HG02970 (cell line): ENCODE results near the gene UVRAG.

Experiments used
- ATAC-seq: cut with Tn5 transposase; IDR thresholded peaks from one replicate; pipeline ENCODE4 v1.9.1; 2021; ENCODE audit warnings: mild to moderate bottlenecking, moderate library complexity, moderate number of reproducible peaks; ENCODE audit not compliant: unreplicated experiment, low FRiP score

The UVRAG gene

DNA sequence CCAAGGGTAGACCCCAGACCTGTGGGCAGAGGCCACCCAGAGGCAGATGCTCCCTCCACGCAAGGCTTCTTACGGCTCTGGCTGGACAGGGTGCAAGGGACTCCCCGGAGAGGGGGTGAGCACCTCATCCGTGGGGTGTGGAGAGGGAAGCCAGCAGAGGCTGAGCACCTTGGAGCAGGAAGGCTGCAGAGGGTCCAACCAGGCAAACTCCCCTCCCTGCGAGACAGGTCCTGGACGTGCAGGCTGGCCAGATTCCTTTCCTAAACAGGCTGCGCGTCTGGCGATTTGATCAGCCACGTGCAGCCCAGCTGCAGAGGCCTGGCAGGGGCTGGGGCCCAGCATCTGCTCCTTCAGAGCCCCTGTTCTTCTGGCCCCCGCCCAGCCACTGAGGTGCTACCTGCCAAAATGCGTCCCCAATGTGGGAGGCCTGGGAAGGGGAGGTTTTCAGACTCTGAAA lies 342.0 kb downstream of the UVRAG start:
- ATAC-seq, result no peak

DNA sequence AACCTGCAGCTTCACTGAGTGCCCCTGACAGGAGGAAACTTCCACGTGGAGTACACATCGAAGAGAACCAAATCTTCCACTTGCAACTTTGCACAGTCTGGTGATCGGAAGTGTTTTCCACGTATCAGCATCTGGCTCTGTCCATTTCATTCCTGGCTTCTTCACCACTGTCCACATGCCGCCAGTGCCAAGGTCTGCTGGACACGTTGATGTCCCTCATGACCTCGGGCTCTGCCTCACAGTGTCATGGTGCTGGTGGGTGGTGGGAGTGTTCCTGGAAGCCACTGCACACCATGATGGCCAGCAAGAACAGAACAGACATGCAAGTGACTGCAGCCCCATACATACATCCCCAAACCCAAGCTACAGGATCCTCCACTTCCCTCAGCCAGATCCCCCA lies 342.9 kb downstream of the UVRAG start:
- ATAC-seq, result no peak

DNA sequence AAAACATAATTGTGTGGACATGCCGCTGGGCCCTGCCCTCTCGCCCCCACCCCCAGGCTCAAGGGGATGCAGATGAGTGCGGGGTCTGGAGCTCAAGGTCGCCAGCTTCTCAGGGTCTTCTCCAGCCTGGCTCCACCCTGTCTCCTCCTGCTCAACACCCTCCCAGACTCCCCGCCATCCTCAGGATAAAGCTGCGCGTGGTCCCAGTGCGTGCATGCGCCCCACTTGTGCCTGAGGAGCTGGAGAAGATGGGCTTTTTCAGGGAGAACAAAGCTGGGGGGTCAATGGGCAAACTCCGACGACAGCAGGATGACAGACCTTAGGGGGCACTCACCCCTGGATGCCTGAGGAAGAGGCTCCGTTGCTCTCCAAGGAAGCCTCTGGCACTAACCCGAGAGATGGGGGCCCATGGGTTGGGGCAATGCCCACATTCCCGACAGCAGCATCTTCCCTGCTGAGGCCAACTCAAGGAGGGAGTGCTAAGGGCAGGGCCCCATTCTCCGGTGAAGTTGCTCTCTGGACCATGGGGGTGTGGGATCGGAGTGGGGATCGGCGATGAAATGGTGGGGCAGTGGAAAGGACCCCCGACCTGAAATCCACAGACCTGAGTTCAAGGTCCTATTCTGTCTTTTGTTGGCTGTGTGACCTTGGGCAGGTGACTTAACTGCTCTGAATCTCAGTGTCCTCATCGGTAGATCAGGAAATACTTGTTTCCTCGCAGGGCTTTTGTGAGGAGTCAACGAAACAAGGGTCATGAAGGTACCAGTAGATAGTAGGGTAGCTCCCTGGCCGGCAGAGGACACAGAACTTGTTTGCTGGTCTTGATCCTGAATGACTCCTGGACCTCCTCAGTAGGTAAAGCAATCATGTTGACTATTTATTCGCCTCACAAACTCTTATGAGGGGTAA lies 343.6 kb downstream of the UVRAG start:
- ATAC-seq, result no peak

DNA sequence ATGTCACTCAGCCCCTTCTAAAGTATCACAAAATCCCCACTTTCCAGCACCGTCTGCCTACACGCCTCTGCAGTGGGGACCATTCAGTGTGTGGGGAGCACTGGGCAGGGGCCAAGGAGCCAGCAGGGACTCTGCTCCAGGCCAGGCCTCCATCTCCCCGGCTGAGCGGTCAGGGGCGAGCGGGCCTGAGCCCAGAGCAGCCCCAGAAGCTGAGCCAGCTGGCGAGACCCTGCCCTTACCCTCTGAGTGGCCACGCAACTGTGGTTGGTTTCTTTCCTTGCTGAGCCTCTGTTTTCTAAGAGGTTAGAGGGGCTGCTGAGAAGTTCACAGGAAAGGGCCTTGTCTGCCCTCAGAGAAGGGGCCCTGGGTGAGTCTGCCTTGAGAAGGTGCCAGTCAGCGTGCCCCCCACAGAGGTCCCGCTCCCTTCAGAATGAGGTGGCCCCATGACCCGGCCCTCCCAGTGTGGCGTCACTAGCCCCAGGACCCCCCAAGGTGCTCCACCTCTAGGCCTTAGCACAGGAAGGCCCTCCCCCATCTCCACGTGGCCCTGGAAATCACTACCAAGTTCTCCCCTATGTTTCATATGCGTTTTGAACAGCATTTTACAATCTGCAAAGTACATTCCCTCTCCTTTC lies 344.4 kb downstream of the UVRAG start:
- no peak for ATAC-seq

DNA sequence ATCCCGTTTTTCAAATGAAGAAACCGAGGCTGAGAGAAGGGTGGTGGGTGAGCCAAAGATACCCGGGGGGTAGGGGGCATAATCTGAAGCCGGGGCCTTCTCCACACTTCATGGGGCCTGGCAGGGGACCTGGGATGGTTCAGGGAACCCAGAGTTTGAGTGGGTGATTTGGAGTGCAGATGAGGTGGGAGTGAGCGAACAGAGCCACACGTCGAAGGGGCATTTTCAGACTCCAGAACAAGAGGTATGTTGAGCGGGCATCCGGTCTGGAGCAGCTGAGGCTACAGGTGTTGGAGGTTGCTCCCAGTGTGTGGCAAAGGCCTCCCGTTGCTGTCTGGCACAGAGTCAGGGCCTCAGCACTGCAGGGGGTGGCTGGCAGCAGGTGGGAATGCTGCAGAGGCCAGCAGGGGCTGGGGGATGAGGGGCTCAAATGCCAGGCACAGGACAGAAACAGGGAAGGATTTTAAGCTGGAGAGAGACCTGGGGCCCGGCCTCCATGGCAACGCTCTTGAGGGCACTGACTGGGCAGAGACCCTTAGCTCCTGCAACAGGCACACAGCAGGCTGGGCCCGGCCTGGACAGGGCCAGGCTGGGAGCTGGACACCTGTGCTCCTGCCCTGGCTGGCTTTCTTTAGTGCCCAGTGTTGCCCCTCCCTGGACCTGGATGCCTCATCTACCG lies 345.1 kb downstream of the UVRAG start:
- no peak for ATAC-seq

DNA sequence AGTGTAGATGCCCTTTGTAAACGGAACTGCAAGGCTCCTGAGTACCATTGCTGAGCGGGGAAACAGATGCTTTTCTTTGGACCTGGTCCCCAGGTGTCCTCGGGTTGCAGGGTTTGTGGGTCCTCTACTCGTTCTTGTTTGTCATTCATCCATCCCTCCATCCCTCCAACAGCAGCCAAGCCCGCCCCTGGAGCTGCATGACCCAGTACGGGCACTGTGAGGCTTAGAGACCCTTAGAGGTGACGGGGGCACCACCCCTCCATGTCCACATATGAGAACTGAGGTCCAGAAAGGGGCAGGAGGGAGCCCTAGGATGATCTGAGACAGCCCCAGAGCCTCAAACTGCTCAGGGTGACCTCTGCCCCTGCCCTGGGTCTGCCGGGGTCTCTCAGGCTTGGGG lies 345.8 kb downstream of the UVRAG start:
- ATAC-seq, result no peak

DNA sequence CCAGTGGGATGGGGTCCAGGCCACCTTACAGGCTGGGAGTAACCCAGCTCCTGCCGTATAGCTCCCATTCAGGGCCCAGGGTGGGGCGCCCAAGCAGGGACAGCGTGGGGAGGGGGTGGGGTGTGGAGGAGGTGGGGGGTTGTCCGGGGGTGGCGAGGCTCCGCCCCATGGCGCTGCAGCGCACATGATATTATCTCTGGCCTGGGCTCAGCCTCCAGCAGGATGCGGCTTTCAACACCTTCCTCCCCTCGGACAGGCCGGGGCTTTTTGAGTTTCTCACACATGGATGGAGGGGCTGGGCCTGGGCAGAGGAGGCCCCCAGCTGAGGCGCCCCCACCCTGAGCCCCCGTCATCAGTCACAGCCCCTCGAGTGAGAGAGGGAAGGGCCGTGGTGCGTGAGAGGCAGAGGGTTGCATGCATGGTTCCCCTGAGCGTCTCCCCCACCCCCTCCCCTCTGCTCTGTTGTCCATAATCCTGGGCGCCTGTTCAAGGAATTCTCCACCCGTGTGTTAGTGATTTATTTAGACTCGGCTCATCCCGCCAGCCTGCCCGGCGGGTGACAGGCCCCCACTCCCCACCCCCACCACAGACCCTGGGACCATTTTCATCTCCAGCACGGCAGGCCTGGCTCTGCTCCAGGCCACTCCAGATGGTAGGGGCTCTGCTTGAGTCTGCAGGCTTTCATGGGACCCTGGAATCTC lies 346.4 kb downstream of the UVRAG start:
- no peak for ATAC-seq

DNA sequence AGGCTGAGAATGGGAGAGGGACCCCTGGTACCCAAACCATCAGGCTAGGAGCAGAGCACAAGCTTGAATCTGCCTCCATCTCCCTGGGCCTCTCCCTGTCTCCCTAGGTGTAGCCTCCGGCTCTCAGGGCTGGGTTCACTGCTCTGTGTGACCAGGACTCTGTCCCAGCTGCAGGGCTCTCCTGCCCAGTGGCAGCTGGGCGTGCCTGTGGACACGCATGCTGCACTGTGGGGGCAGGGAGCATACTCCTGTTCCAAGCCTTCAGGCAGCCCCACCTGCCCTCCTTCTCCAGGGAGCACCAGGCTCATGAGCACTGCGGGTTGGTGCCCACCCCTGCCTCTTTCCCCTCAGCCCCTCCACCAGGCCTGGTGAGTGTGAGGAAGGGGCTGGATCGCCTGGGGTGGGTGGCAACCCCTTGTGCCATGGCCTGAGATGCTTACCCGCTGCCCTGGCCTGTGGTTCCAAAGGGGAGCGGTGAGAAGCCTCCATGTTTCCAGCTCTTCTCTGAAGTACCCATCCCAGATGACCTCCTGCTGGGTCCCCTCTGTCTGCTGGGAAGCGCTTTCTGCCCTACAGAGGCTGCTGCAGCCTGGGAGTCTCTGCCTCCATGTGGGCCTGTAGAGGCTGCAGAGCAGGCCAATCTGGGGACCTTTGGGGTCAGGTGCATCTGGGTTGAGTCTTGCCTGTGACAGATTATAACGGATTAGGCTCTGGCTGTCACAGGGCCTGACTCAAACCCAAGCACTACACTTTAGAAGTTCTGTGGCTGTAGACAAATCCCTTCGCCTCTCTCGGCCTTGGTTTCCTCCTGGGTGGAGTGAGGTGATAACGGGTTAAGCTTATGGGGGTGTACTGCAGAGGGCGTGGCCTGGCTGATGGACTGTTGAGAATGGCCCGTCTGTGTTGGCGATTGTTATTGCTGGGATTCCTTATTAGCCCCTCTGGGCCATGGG lies 347.6 kb downstream of the UVRAG start:
- no peak for ATAC-seq

DNA sequence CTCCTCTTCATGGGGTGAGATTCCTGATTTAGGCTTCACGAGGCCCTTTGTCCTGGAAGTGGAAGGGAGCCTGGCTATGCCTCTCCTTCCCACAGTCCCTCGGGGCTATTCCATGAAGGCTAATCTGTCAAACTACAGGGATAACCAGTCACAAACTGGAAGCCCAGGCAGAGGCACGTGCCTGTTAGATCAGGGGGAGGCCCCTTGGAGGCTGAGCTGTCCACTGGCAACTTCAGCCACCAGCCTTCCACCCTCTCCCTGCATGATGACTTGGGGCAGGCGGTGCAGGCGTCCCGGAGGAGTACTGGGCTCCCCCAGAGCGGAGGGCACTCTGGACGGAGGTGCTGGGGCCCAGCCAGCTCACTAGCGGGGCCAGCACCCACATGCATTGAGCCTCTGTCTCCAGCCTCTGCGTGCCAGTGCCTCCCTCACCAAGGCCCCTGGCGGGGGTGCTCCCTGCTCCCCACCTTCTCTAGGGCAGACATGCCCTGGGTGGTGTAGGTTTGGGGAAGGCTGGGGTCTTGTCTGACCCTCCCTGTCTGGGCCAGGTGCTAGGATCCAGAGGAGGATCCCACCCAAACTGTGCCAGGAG lies 348.4 kb downstream of the UVRAG start:
- ATAC-seq, result no peak

DNA sequence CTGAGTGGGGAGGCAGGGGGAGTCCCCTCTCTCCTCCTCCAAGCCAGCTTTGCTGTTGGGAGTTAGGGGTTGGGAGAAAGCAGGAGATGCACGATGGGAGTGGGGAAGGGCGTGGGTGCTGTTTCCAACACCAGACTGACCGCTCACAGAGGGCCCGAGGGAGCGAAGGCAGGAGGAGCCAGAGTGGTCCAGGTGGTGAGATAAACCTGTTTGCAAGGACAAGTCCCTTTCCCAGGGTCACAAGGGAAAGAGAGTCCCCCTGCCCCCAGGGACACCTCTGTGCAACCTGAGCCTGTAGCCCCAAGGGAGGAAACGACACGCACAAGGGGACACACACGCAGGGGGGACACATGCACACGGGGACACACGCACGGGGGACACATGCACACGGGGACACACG lies 349.1 kb downstream of the UVRAG start:
- no peak for ATAC-seq

DNA sequence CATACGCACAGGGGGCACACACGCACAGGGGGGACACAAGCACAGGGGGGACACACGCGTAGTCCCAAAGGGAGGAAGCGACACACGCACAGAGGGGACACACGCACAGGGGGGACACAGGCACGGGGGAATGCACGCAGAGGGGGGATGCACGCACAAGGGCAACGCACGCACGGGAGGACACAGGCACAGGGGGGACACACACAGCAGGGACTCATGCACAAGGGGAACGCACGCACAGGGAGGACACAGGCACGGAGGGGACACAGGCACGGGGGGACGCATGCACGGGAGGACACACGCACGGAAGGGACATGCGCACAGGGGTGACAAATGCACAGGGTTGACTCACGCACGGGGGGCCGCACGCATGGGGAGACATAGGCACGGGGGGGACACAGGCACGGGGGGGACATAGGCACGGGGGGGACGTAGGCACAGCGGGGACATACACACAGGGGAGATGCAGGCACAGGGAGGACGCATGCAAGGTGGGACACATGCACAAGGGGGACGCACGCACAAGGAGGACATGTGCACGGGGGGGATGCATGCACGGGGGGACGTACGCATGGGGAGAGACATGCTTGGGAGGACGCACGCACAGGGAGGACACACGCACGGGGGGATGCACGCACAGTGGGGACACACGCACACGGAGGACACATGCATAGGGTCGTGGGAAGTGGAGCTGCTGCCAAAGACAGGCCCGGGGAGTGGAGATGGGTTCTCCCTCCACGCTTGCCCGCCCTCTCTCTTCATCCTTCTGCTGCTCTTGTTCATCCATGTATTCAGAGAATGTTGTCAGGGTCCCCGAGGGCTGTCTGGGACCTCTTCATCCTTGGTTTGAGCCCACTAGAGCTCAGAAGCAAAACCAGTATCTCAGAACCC lies 350.1 kb downstream of the UVRAG start:
- ATAC-seq, result no peak

DNA sequence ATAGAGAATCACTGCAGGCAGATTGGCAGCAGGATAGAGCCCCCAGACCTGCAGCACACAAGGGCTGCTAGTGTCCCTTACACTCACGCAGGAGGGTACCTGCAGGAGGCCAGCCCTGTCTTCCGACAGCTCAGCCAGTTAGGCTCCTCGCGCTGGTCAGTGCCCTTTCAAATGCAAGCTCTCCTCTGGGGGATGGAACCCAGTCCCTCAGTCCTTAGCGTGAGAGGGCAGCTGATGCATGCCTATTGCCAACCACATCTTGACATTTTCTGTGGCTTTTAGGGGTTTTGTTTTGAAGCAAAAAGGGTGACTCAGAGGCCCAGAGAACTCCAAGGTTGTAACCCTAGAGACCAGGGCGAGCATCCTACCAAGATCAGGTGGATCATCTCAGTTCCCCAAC lies 351.3 kb downstream of the UVRAG start:
- ATAC-seq, result no peak

DNA sequence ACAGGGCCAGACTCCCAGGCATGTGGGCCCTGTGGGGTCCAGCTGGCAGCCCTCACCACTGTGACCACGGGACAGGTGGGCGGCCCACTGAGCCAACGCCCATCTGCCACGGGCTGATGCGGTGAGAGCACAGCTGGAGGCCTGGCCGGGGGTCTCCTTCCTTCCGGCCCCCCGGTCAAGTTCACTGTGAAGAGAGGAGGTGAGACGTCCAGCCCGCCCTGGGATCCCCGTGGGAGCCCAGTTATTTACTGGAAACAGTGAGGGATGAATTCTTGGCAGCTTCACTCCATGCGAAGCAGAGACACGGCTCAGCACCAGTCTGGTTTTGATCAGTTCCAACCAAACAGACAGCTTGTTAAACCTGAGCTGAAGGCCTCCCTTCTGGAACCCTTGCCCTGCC lies 352.6 kb downstream of the UVRAG start:
- no peak for ATAC-seq

DNA sequence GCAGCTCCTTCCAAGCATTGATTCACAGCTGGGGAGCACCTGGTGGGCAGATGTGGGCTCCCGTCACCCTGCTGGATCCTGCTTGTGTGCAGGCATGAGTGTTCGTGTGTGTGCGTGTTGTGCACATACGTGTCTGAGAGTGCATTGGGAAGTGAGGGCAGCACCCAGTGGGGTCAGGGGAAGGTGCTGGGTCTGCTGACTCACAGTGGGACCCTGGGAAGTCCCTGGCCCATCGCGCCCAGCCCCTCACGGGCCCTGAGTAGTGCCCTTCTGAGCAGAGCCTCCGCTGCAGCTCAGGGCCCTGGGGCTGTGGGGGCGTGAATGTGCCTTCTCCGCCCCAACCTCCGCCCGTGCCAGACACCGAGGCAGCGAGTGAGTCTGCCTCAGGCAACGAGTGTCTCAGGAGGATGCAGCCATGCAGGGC lies 354.5 kb downstream of the UVRAG start:
- no peak for ATAC-seq

DNA sequence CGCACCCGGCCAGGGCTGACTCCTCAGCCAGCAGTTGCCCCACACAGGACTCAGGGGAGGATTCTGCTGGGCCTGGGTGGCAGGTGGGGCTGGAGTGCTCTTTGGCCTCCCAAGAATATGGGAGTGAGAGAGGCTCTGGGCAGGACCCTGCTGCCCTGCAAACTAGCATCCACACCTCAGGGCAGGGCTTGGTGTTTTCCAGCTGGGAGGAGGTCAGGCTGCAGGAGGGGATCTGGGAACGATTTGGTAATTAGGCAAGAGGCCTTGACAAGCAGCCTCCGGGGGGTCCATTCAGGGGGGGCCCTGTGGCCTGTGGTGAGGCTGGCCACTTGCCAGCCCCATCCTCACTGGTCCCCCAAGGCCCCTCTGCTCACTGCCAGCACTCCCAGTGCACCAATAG lies 355.5 kb downstream of the UVRAG start:
- no peak for ATAC-seq

DNA sequence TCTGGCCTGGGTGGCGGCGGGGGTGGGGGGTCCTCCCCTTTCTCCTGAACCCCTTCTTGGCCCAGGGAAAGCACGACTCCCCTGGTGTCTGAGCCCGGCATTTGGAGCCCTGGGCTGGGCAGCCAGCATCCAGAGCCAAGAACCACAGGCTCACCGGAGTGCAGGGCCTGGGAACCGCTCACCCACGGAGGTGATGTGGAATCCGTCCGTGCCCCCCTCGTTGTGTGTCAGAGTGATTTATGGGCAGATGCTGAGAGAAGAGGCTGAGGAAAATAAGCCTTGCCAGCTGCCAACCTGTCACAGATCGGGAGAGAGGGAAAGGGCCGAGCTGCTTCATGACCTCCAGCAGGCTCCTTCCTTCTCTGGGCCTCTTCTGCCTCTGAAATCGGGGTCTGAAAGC lies 357.6 kb downstream of the UVRAG start:
- ATAC-seq, result no peak

DNA sequence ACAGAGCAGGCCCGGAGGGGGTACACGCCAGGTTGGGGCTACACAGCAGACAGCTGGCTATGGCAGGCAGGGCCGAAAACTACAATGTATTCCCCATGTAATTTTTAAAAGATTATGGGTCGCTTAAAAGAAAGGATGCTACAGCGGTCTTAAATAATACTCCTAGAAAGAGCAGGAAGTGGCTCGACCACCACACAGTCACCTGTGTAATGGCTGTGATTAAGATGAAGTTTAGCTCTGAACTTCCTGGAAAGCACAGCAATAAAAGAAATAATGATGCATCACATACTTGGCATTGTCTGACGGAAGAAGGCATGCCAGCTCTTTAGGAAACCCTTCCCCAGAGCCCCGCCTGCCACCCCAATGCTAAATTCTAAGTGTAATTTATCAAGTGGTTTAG lies 358.7 kb downstream of the UVRAG start:
- no peak for ATAC-seq

DNA sequence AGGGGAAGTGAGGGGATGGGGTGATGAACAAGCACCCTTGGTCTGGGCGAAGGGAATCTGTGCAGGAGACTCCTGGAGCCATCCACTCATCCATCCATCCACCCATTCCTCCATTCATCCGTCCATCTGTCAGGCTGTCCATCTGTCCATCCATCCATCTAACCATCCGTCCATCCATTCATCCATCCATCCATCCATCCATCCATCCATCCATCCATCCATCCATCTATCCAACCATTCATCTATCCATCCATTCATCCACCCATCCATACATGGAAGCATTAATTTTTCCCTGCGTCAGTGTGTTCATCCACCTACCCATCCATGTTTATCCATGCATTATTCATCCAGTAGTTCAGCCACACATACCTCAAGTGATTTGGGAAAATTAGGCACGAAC lies 359.3 kb downstream of the UVRAG start:
- ATAC-seq, result no peak
